NK-92 treated with Interleukin-12 subunit alpha and Interleukin-12 subunit beta, amount 100 ng/mL, for 24 hours (cell line): ENCODE data around the gene ERP27.

ENCODE experiments used
- DNase-seq: peaks from one replicate; lab custom pipeline; 2025; lab: John Stamatoyannopoulos, UW

Gene ERP27

GRCh38 chr12:14903386-14904098 is 34.8 kb downstream of the ERP27 start:
- DNase-seq = no peak

- no peak for DNase-seq
Measured at GRCh38 chr12:14902465-14902864, 35.9 kb downstream of the ERP27 start.

- no peak for DNase-seq
Measured at GRCh38 chr12:14901228-14901562, 37.1 kb downstream of the ERP27 start.

GRCh38 chr12:14900521-14901227 is 37.7 kb downstream of the ERP27 start:
- no peak for DNase-seq

GRCh38 chr12:14896521-14897169 is 41.7 kb downstream of the ERP27 start:
- no peak for DNase-seq

- DNase-seq = no peak
Measured at GRCh38 chr12:14893506-14894250, 44.7 kb downstream of the ERP27 start.

- DNase-seq = no peak
Measured at GRCh38 chr12:14892726-14893505, 45.4 kb downstream of the ERP27 start.

GRCh38 chr12:14890701-14891100 is 47.6 kb downstream of the ERP27 start:
- no peak for DNase-seq

GRCh38 chr12:14886271-14886670 is 52.1 kb downstream of the ERP27 start:
- DNase-seq = no peak

- no peak for DNase-seq
Measured at GRCh38 chr12:14885718-14886221, 52.6 kb downstream of the ERP27 start, which contains the start of gene MGP. Gene MGP (minus strand): TSS chr12:14885854. CDS start chr12:14885791, 63 bp downstream.

- no peak for DNase-seq
Measured at GRCh38 chr12:14884458-14884878, 53.9 kb downstream of the ERP27 start.

- no peak for DNase-seq
Measured at GRCh38 chr12:14883686-14884085, 54.7 kb downstream of the ERP27 start.

GRCh38 chr12:14880890-14881453 is 57.4 kb downstream of the ERP27 start:
- no peak for DNase-seq

GRCh38 chr12:14879222-14879933 is 59.0 kb downstream of the ERP27 start:
- no peak for DNase-seq

- DNase-seq = no peak
Measured at GRCh38 chr12:14878488-14878887, 59.8 kb downstream of the ERP27 start.

- DNase-seq = no peak
Measured at GRCh38 chr12:14876833-14877232, 61.5 kb downstream of the ERP27 start.

- DNase-seq = no peak
Measured at GRCh38 chr12:14874882-14875281, 63.5 kb downstream of the ERP27 start.

GRCh38 chr12:14873440-14874185 is 64.7 kb downstream of the ERP27 start:
- no peak for DNase-seq

- no peak for DNase-seq
Measured at GRCh38 chr12:14871886-14872285, 66.5 kb downstream of the ERP27 start.

- no peak for DNase-seq
Measured at GRCh38 chr12:14871247-14871646, 67.1 kb downstream of the ERP27 start.
